OCI-LY3 (cell line): ENCODE measurements around the gene CHST8.

ENCODE experiments used
- H2AFZ ChIP-seq: fragments of 200-600, 300-600 bp; shearing (Covaris generic); 2 replicates; pipeline ENCODE4 v1.6.0; 2014; ENCODE audit warnings: antibody characterized with exemption, low read depth, low read length
- H3K27ac ChIP-seq: fragments of 200-600, 300-600 bp; sonication (generic); 2 replicates; pipeline ENCODE4 v1.5.1; 2014; ENCODE audit warnings: mild to moderate bottlenecking, low read length, moderate library complexity, mixed read lengths
- H3K27me3 ChIP-seq: fragments of 200-600, 300-600 bp; sonication (generic); 2 replicates; pipeline ENCODE4 v1.6.1; 2014; ENCODE audit warnings: low read depth, low read length, mixed read lengths
- H3K36me3 ChIP-seq: fragments of 200-600, 300-600 bp; sonication (generic); replicated peaks from 2 replicates; pipeline ENCODE3; 2014; ENCODE audit warnings: low read depth, low read length, mixed read lengths
- H3K4me1 ChIP-seq: fragments of 300-600, 200-600 bp; sonication (generic); 2 replicates; pipeline ENCODE4 v1.6.1; 2014; ENCODE audit warnings: low read length, mixed read lengths
- H3K4me2 ChIP-seq: fragments of 200-600, 300-600 bp; sonication (generic); 2 replicates; pipeline ENCODE4 v1.6.1; 2014; ENCODE audit warnings: low read length, mixed read lengths
- H3K4me3 ChIP-seq: fragments of 300-600, 200-600 bp; sonication (generic); 2 replicates; pipeline ENCODE4 v1.5.1; 2014; ENCODE audit warnings: antibody characterized with exemption, mild to moderate bottlenecking, low read length, moderate library complexity
- H3K79me2 ChIP-seq: fragments of 300-600, 200-600 bp; shearing (Covaris generic); 2 replicates; pipeline ENCODE4 v1.6.1; 2014; ENCODE audit warnings: mild to moderate bottlenecking, low read length, mixed read lengths
- H3K9ac ChIP-seq: fragments of 300-600, 200-600 bp; shearing (Covaris generic); 2 replicates; pipeline ENCODE4 v1.6.0; 2014; ENCODE audit warnings: mild to moderate bottlenecking, low read length, moderate library complexity
- H3K9me3 ChIP-seq: fragments of 200-600, 300-600 bp; shearing (Covaris generic); 2 replicates; pipeline ENCODE4 v1.6.1; 2014; ENCODE audit warnings: low read length, mixed read lengths; ENCODE audit not compliant: insufficient read depth
- H4K20me1 ChIP-seq: fragments of 200-600, 300-600 bp; sonication (generic); 2 replicates; pipeline ENCODE4 v1.6.1; 2016; ENCODE audit warnings: low read length, mixed read lengths; ENCODE audit not compliant: insufficient read depth
- CTCF ChIP-seq: fragments of 200-600, 300-600 bp; sonication (generic); IDR thresholded peaks from 2 replicates; pipeline ENCODE4 v1.5.1; 2014; ENCODE audit warnings: antibody characterized with exemption, low read length, low read depth
- EZH2phosphoT487 ChIP-seq: fragments of 200-600 bp; shearing (Covaris generic); IDR thresholded peaks from 2 replicates; pipeline ENCODE4 v1.6.1; 2018; ENCODE audit warnings: antibody characterized with exemption, mixed run types, low read depth

Gene CHST8

GRCh38 chr19:33713194-33713593 is 91.4 kb downstream of the CHST8 start:
- Histone ChIP-seq H3K27me3 (peaks cover 25% of the 10 kb centered on the region), H3K4me1 (no peaks in the 10 kb centered on the region), H3K4me3 (no peak overlapping the region), H3K9ac (no peak overlapping the region), H2AFZ (no peak overlapping the region), H3K79me2 (no peaks in the 10 kb centered on the region), H3K4me2 (no peak overlapping the region), H4K20me1 (no peaks in the 10 kb centered on the region), H3K27ac (no peak overlapping the region), H3K9me3 (no peaks in the 10 kb centered on the region), H3K36me3 (no peaks in the 10 kb centered on the region)
- TF ChIP-seq CTCF: no peak
- no peak for TF ChIP-seq EZH2phosphoT487

GRCh38 chr19:33714149-33714548 is 92.4 kb downstream of the CHST8 start:
- H4K20me1 ChIP-seq: no peaks in the 10 kb centered on the region
- no peak overlapping the region for H3K4me2 ChIP-seq
- H3K36me3 ChIP-seq: no peaks in the 10 kb centered on the region
- no peaks in the 10 kb centered on the region for H3K4me1 ChIP-seq
- H3K79me2 ChIP-seq: no peaks in the 10 kb centered on the region
- no peak for TF ChIP-seq CTCF
- TF ChIP-seq EZH2phosphoT487: no peak
- no peak overlapping the region for H3K4me3 ChIP-seq
- H3K27ac ChIP-seq: no peak overlapping the region
- H3K27me3 ChIP-seq: peaks cover 22% of the 10 kb centered on the region
- H3K9me3 ChIP-seq: no peaks in the 10 kb centered on the region
- no peak overlapping the region for H2AFZ ChIP-seq
- H3K9ac ChIP-seq: no peak overlapping the region

DNA sequence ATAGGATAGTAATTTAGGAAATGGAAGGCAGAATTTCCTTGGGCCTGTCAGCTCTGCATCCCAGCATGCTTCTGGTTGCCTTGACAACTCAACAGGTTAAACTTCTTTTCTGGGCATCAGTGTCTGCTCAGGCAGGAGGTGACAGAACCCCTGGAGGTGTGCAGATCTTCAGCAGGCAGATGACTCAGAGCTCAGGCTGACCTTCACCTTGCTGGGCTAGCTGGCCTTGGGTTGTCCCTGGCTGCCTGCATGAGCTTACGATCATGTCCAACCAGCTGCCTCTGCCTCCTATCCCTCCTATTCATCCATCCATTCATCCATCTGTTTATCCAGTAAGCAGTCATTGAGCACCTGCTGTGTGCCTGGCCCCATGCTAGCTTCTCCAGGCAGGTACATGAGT is 93.7 kb downstream of the CHST8 start:
- Histone ChIP-seq H3K4me3 (no peak overlapping the region), H3K27me3 (peaks cover 10% of the 10 kb centered on the region), H3K36me3 (no peaks in the 10 kb centered on the region), H4K20me1 (no peaks in the 10 kb centered on the region), H3K79me2 (no peaks in the 10 kb centered on the region), H3K27ac (no peak overlapping the region), H2AFZ (no peak overlapping the region), H3K9ac (no peak overlapping the region), H3K9me3 (no peaks in the 10 kb centered on the region), H3K4me2 (no peak overlapping the region), H3K4me1 (no peaks in the 10 kb centered on the region)
- TF ChIP-seq EZH2phosphoT487 (no peak), CTCF (no peak)

DNA sequence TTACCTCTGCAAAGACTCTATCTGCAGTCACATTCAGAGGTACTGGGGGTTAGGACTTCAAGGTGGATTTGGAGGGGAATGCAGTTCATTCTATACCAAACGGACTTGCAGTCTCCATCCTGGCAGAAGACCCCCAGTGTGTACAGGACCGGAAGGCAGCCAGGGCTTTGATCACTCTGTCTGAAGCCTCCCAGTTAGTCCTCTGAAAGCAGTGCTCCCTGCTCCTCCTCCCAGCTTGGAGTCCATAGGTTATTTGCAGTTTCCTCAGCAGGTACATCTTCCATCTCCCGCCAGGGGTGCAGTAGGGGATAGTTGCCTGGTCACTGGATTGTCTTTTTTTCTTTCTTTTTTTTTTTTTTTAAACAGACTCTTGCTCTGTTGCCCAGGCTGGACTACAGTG is 96.1 kb downstream of the CHST8 start:
- no peak overlapping the region for H3K4me2 ChIP-seq
- no peak overlapping the region for H3K9ac ChIP-seq
- H3K4me1 ChIP-seq: no peaks in the 10 kb centered on the region
- H3K9me3 ChIP-seq: no peaks in the 10 kb centered on the region
- no peak overlapping the region for H2AFZ ChIP-seq
- no peaks in the 10 kb centered on the region; the same call in 1 of the 2 replicates for H3K27me3 ChIP-seq
- TF ChIP-seq CTCF (no peak), EZH2phosphoT487 (no peak)
- no peak overlapping the region for H3K4me3 ChIP-seq
- H4K20me1 ChIP-seq: no peaks in the 10 kb centered on the region
- no peak overlapping the region for H3K27ac ChIP-seq
- no peaks in the 10 kb centered on the region for H3K79me2 ChIP-seq
- no peaks in the 10 kb centered on the region for H3K36me3 ChIP-seq
